Epithelial cell of esophagus (primary cell): ENCODE results near the gene POLR3G.
A peak's percentile ranks its signal among the peaks of the same experiment; 100 is the strongest.

Experiments used
- DNase-seq: peaks from one replicate; pipeline ENCODE4 v3.0.0; 2010; ENCODE audit warnings: low read depth
- H3K4me3 ChIP-seq: 2 replicates; pipeline ENCODE4 v1.5.1; 2011; ENCODE audit warnings: mild to moderate bottlenecking, low read length, control low read depth
- CTCF ChIP-seq: IDR thresholded peaks from 2 replicates; pipeline ENCODE4 v1.5.1; 2011; ENCODE audit warnings: low read depth, mild to moderate bottlenecking, low read length, control low read depth, inconsistent platforms; ENCODE audit not compliant: insufficient read depth; ENCODE audit errors: missing control alignments

Gene POLR3G

GRCh38 chr5:90474235-90475107 is at the start of gene POLR3G, which contains the start of gene MBLAC2:
POLR3G (plus strand) TSS chr5:90474864; CDS start chr5:90485568, 10,704 bp downstream.
MBLAC2 (minus strand) TSS chr5:90474771; CDS start chr5:90474292, 479 bp downstream.
- peak within 1 kb of the TSS; percentile 79 for H3K4me3 ChIP-seq
- peak; percentile 50 for TF ChIP-seq CTCF
- DNase-seq, result peak; percentile 96

GRCh38 chr5:90434116-90434714 is 40.4 kb upstream of the POLR3G start:
- peak; percentile 49 for DNase-seq

GRCh38 chr5:90437663-90438062 is 37.0 kb upstream of the POLR3G start:
- DNase-seq, result no peak
- no peak overlapping the region for H3K4me3 ChIP-seq
- no peak for TF ChIP-seq CTCF

More at GRCh38 chr5:90434116-90434714, 40.4 kb upstream of the POLR3G start:
- no peak overlapping the region for H3K4me3 ChIP-seq
- peak; percentile 59 for TF ChIP-seq CTCF

GRCh38 chr5:90438100-90438499 is 36.6 kb upstream of the POLR3G start:
- no peak for TF ChIP-seq CTCF
- no peak for DNase-seq
- no peak overlapping the region for H3K4me3 ChIP-seq

GRCh38 chr5:90440644-90441043 is 34.0 kb upstream of the POLR3G start:
- no peak for TF ChIP-seq CTCF
- H3K4me3 ChIP-seq, result no peak overlapping the region
- DNase-seq, result no peak

GRCh38 chr5:90446961-90447360 is 27.7 kb upstream of the POLR3G start:
- H3K4me3 ChIP-seq, result no peak overlapping the region
- TF ChIP-seq CTCF, result no peak
- DNase-seq, result no peak
